A549 treated with AZD2906 at 1 μM for 4 hours (cell line): ENCODE results near the gene D2HGDH. TPM values are rescaled to one million over a fixed set of nuclear protein-coding genes. Genes with fewer than 3 reads are reported as not detected.

Experiments used
- total RNA-seq: library from RNA; stranded (reverse); fragments of 200-300 nt; extraction: Qiagen RNA extraction; gene quantifications from 5 replicates; pipeline ENCODE4 v1.2.3, GENCODE V29; 2022

D2HGDH gene
- total RNA-seq: 6.0 to 10.3 TPM (median 9.1 TPM) in 5 replicates

GRCh38 chr2:241734467-241735208, at the start of gene D2HGDH:
D2HGDH (plus strand) TSS chr2:241734630; CDS start chr2:241735225, 595 bp downstream.

DNA sequence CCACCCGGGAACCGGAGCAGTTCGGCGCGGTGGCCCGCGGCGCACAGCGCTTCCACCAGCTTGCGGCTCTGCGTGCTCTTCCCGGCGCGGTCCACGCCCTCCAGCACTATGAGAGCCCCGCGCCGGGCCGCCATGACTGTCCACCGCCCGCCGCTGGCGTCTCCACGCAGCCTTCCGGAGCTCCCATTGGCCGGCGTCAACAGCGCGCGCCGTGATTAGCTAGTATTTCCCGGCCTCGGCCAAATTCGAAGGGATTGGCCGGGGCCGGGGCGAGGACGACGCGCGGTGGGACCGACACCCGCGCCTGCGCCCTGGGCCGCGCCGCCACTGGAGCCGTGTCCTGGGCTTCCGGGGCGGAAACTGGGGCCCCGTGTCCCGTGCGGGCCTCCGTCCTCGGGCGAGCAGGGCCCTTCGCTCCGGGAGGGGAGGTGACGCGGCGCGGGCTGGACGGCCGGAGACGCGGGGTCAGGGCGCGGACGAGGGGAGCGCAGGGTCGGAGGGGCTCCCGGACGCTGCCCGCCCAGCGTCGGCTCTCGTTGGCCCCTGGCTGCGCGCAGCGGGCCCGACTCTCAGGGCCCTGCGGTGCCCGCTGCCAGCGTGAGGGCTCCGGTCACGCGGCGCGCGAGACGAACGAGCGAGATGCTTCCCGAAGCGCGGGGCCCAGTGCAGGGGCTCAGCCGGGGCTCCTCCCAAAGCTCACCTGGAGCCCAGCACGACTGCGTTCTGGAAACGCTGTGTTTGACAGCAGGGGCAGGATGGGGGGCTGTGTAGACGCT, 47.6 kb upstream of the D2HGDH start, which contains the start of gene DTYMK:
Gene DTYMK (minus strand): TSS at position 166 of the 776 bp plus-strand sequence. CDS start 32 bp downstream, at position 134.

DNA sequence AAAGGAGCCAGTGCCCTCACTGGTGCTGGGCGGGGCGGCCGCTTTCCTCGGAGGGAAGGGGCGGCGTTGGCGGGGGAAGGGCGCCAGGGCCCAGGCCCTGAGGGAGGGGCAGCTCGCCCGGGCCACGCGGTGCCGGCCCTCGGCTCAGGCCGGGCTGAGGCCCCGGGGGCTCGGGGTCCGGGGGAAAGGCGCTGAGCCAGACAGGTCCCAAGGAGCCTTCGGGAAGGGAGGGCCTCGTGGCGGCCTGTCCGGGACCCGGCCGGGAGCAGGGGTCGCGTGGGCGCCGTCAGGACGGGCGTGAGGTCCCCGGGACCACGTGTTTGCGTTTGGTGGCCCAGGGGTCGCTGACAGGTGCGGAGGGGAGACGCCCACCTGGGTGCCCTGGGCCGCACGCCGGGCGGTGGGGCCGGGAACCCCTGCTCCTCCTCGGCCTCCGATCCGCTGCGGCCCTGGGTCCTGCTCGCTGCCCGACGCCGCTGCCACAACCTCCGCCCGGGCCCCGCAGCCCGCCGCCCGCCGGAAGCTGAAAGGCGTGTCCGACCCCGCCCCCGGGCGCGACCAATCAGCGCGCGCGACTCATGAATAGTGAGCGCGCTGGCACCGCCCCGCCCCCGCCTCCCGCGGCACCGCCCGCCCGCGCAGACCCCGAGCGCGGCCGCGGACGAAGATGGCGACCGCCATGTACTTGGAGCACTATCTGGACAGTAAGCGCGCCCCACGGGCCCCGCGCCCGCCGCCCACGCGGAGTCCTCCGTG, 32.9 kb upstream of the D2HGDH start, which contains the start of gene ING5:
Gene ING5 (plus strand): TSS at position 641 of the 756 bp plus-strand sequence. CDS start 27 bp downstream, at position 668.

GRCh38 chr2:241776336-241777169, 42.1 kb downstream of the D2HGDH start, which contains the start of gene GAL3ST2:
GAL3ST2 (plus strand) TSS chr2:241776822; CDS start chr2:241776956, 134 bp downstream.

DNA sequence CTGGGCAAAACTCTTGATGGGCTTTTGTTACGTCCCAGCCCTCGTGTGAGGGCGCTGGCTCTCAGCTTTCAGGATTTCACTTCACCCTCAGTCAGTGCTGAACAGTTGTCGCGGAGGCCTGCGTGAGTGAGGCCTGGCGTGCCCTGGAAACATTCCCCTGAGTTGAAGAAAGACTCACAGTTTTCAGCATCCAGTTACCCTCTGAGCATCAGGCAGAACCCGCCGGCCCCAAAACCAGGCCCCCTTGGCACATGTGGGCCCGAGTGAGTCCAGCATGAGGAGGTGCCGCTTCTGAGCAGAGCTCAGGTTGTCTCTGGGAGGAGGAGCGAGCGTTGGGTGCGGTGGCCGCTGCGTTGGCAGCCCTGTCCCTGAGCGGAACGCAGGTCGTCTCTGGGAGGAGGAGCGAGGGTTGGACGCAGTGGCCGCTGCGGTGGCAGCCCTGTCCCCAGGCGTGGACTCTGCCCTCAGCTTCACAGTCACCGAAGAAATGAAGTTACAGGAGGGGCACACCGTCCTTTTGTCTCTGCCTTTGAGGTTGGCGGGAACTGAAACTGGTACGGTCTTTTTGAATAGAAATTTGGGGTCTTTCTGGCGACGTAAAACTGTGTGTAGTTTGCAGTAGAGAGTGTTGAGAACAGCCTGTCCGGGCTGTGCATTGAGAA, 74.4 kb downstream of the D2HGDH start, which contains the start of gene NEU4:
Gene NEU4 (plus strand): TSS at position 473 of the 662 bp plus-strand sequence. CDS start 5,292 bp downstream, outside the sequence.

Other genes with a start within 250 kb of the D2HGDH start
- 101 to 117 TPM (median 112 TPM) in 5 replicates for gene STK25, start 226.0 kb upstream of the D2HGDH start, total RNA-seq
- 28.3 to 40.7 TPM (median 38.1 TPM) in 5 replicates for gene BOK, start 175.9 kb upstream of the D2HGDH start, total RNA-seq
- 60.4 to 82.6 TPM (median 76.5 TPM) in 5 replicates for gene THAP4, start 97.5 kb upstream of the D2HGDH start, total RNA-seq
- gene ATG4B, start 96.9 kb upstream of the D2HGDH start, total RNA-seq: 47.1 to 71.6 TPM (median 48.4 TPM) in 5 replicates
- gene DTYMK, start 47.8 kb upstream of the D2HGDH start, total RNA-seq: 120 to 156 TPM (median 134 TPM) in 5 replicates
- 18.8 to 25.8 TPM (median 21.4 TPM) in 5 replicates for gene ING5, start 32.6 kb upstream of the D2HGDH start, total RNA-seq
- gene GAL3ST2, start 42.2 kb downstream of the D2HGDH start, total RNA-seq: 0.11 to 0.37 TPM (median 0.25 TPM) in 5 replicates
- 0.13 to 0.40 TPM (median 0.21 TPM) in 5 replicates for gene NEU4, start 74.6 kb downstream of the D2HGDH start, total RNA-seq
- 0.02 TPM in 1 of 5 replicates, not detected in the others for gene PDCD1, start 124.3 kb downstream of the D2HGDH start, total RNA-seq
- not detected in 5 replicates for gene RTP5, start 135.1 kb downstream of the D2HGDH start, total RNA-seq